GM19452 (cell line): ENCODE measurements around the gene LTF.
A peak's percentile ranks its signal among the peaks of the same experiment; 100 is the strongest.

Experiments
- ATAC-seq: cut with Tn5 transposase; IDR thresholded peaks from one replicate; pipeline ENCODE4 v1.9.1; 2021; ENCODE audit not compliant: unreplicated experiment

The LTF gene

DNA sequence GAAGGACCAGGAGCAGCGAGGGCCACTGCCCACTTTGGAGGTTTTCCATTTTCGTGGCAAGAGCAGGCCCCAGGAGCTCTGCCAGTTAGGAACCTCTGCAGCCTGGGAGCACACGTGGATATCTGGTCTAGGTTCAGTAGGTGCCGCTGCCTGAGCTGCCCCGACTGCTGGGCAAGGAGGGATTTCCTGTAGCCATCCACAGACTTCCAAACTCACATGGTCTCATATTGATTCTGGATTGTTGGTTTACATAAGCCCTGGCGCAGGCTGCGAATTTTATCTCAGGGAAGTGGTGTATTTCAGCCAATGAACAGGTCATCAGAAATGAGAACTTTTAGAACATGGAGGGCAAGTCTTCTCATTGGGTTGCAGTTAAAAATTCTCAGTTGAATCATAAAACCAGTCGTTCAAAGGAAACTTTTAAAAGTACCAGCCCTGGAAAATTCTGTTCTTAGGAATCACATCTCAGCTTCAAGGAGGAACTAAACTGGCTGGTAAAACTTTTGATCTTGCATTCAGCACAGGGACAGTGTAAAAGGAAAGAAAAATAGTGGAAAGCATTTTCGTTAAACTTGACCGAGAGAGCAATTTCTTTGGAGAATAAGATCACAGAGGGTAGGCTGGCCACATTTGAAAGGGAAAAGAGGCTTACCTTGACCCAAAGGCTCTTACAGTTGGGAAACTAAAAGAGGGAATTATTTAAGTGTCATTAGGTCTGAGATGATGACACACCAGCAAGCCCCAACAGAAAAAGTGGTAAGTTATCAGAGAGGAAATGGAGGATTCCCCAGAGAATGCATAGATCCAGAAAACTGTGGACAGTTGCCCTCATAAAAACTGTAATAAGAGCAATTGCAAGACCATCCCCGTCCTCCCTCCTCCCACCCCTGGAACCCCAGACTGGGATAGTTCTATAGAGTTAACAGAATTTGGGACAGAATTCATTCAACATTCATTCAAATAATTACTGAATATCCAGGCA is 26.7 kb upstream of the LTF start:
- ATAC-seq = no peak

DNA sequence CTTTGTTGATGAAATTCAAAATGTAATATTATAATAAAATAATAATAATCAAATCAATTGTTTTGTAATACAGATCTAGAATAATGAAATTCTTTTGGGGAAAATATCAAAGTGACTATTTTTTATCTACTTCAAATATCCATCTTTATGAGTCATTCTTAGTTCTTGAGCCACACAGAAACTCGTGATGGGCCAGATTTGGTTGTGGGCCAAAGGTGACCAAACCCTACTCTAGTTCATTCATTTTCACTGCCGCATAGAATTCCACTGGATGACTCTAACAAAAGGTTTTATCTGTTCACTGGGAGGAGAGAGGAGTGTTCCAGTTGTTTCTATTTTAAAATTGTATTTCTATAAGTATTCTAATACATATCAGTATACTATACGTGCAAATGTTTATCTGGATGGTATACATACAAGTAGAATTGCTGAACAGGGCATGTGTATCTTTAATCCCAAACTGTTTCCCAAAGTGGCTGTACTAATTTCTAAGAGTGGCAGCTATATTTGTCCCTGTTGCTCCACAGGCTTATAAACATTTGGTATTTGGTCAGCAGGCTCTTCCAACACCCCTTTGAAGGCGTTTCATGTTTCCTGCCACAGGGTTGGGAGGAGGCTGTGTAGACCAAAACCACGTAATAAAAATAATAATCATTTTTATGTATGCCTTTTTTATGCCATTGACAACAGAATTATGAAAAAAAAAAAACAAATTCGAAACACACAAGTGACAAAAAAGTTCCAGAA is 25.8 kb upstream of the LTF start:
- no peak for ATAC-seq

- no peak for ATAC-seq
Observed at GRCh38 chr3:46489875-46490274, 25.2 kb upstream of the LTF start.

DNA sequence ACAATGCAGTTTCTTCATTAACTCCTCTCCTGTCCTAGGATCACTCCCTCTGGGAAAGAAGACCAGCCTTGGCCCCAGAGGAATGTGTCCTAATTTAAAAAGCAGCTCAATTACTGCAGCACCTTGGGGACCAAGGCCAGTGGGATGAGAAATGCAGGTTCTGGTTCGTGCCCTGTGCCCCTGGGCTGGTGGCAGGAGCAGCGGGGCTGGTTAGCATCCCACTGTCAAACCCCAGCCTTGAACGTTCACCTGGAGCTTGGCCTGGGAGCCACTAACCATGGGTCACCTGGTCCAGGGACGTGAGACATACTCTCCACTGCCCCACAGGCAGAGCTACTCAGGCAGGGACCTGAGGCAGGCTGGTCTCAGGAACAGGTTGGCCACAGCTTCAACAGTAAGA is 24.7 kb upstream of the LTF start:
- ATAC-seq = no peak

- ATAC-seq = peak; percentile 91
Observed at GRCh38 chr3:46488735-46489361, 24.1 kb upstream of the LTF start.

- no peak for ATAC-seq
Observed at GRCh38 chr3:46485779-46486175, 21.1 kb upstream of the LTF start.

DNA sequence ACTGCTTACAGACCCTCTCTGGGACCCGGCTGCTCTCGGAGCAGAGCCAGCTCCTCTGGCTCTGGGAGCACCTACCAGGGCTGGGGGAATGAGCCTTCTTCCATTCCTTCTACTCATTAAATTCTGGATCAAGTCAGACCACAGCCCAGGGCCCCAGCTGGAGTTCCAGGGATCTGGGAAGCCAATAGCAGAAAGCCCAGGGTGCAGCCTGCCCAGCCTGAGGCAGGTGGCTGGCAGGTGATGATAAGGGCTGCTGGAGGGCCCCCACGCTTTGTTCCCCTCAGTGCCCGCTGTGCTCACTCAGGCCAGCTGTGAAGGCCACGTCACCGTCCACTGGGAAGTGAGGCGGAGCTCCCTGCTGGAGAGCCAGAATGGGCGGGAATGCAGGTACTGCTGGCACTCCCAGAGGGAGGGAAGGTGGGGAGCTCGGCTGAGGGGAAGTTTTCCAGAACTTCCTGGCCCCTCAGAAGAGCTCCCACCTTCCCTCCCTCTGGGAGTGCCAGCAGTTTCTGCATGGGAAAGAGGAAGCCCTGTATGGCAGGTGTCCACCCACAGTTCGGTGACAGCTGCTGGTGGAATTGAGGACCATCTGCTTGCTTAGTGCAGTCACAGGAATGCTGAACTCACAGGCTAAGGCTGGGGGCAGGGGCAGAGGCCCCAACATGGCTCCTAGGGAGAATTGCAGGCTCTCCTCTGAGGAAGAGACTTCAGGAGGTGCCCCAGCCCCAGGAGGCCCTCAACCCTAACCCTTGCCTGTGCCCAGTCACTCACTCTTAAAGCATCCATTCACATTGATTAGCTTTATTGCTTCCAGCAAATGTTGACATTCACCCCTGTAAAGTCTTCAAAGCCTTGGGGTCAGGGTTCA is 20.4 kb upstream of the LTF start:
- ATAC-seq = no peak

GRCh38 chr3:46484388-46484787 is 19.7 kb upstream of the LTF start:
- no peak for ATAC-seq

GRCh38 chr3:46483825-46484224 is 19.1 kb upstream of the LTF start:
- no peak for ATAC-seq

GRCh38 chr3:46482632-46483350 is 18.1 kb upstream of the LTF start:
- no peak for ATAC-seq

DNA sequence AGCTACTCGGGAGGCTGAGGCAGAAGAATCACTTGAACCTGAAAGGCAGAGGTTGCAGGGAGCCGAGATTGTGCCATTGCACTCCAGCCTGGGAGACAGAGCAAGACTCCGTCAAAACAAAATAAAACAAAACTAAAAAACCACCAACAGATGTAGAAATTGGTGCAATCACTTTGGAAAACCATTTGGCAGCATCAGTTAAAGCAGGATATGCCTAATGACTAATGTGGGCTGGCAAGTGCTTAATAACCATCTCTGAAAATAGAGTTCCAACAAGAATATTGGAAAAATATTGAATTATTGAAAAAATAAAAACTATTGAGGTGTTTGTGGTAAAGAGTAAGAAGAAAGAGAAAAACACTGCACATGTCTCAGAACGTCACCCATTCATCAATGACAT is 16.9 kb upstream of the LTF start:
- no peak for ATAC-seq

DNA sequence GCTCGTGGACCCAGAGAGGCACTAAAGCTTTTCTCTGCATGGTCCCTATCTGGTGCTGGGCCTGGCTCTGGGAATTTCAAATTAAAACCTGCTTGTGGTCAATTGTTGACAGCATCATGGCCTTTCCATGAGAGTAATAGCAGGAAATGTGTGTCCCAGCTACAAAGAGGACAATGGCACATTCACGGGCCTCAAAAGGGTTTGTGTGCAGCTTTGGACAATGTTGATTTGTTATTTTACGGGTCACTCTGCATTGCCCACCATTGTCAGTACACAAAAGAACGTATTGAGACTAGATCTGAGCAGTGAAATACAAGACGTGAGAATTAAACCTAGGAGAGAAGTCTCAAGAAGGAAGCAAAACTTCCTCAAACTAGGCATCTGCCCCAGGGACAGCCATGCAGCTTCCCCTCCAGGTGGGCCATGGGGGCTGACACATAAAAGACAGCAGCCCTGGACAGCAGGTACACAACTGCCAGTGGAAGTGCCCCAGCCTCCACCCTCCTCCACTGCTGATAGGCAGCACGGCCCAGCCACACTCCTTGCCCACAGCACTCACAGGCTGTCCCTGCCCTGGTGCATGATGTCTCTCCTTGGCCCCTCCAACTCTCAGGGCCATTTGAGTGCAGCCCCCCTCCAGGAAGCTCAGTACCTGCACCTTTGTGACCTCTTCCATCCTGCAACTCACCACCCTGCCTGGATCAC is 15.9 kb upstream of the LTF start:
- no peak for ATAC-seq

- ATAC-seq = no peak
Observed at GRCh38 chr3:46479696-46480095, 15.0 kb upstream of the LTF start.

- ATAC-seq = no peak
Observed at GRCh38 chr3:46479021-46479420, 14.3 kb upstream of the LTF start.

- ATAC-seq = no peak
Observed at GRCh38 chr3:46478341-46478740, 13.6 kb upstream of the LTF start.

GRCh38 chr3:46477756-46478155 is 13.1 kb upstream of the LTF start:
- ATAC-seq = no peak

- ATAC-seq = no peak
Observed at GRCh38 chr3:46477145-46477544, 12.4 kb upstream of the LTF start.

DNA sequence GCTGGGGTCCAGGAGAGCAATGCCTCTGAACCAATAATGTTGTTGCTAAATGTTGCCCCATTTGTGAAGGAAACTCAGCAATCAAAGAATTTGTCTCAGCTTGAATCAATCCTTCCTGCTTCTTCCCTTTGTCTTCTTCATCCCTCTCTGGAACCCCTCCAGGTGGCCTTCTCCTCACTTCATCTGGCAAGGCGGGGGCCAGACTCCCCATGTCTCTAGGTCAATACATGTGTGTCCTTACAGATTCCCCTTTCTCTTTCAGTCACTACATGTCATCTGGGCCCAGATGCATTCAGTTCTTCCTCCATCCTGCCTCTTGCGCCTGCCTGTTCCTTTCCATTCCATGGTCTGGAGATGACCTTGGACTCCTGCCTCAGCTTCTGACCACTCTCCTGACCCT is 8.0 kb upstream of the LTF start:
- ATAC-seq = no peak

- no peak for ATAC-seq
Observed at GRCh38 chr3:46471371-46471914, 6.7 kb upstream of the LTF start.
